Nucleus accumbens (tissue), 56 donors: ENCODE results near the gene VPS37D.
"Not testable (repeated sequence)": the region's sequence is repeated elsewhere in the genome, so short reads cannot be mapped to it uniquely, and the experiment has no call there.

Experiments used
- DNase-seq, 56 donors: peaks; one replicate each; lab custom pipeline; 2025; lab: John Stamatoyannopoulos, UW

Gene VPS37D

DNA sequence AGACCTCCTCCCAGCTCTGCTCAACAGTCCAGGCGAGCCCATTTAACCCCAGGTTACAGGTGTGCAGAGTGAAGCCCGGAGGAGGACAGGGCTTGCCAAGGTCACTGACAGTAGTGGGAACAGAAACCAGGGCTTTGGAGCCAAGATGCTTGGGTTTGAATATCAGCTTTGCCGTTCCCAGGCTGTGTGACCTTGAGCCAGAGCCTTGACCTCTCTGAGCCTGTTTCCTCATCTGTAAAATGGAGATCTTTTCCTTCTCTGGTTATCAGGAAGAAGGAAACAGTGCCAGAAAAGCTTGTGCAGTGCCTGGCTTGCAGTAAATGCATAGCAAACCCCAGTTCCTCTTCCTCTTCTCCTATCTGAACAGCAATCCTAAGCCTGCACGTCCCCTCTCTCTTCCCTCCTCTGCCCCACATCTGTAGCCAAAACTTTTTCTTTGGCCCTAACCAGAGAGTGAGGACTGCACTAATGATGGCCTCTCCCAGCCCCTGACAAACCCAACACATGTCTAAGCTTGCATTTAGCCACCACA, 21.9 kb upstream of the VPS37D start:
- no peak for DNase-seq

DNA sequence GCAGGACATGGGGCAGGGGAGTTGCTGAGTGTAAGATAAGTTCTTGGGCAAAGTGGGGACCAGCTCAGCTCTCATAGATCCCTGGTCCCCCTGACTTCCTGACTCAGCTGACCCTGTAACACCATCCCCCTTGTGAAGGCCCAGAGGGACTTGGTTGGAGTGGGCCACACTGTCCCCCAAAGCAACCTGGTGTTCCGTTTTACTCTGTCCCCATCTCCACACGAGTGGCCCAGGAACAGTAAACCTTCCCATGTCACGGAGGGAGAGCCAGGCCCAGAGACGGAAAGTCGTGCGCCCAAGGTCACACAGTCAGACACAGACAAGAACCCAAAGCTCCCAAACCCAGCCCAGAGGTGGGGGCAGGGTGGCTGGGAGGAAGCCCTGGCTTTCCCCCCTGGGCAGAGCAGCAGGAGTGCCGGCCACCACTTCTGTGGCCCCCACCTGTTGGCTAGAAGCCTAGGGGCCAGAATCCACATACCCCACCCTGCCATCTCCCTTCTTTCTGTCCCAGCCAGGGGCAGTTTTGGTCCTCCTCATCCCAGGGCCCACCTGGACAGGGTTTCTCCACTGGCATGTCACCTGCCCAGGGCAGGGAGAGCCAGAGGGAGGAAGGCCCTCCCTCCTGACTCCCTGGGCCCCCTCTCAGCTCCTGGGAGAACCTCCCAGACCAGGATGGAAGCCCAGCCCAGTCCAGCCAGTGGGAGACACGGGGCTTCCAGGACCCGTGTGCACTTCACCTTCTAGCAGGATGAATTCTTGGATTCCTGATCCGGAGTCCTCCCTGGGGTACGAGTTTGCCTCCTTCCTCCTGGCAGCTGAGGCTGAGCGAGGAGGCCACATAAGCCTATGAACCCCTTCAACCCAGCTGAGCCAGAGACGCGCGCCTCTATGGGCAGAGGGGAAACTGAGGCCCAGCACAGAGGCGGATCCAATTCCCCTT, 20.6 kb upstream of the VPS37D start:
- DNase-seq = no peak

DNA sequence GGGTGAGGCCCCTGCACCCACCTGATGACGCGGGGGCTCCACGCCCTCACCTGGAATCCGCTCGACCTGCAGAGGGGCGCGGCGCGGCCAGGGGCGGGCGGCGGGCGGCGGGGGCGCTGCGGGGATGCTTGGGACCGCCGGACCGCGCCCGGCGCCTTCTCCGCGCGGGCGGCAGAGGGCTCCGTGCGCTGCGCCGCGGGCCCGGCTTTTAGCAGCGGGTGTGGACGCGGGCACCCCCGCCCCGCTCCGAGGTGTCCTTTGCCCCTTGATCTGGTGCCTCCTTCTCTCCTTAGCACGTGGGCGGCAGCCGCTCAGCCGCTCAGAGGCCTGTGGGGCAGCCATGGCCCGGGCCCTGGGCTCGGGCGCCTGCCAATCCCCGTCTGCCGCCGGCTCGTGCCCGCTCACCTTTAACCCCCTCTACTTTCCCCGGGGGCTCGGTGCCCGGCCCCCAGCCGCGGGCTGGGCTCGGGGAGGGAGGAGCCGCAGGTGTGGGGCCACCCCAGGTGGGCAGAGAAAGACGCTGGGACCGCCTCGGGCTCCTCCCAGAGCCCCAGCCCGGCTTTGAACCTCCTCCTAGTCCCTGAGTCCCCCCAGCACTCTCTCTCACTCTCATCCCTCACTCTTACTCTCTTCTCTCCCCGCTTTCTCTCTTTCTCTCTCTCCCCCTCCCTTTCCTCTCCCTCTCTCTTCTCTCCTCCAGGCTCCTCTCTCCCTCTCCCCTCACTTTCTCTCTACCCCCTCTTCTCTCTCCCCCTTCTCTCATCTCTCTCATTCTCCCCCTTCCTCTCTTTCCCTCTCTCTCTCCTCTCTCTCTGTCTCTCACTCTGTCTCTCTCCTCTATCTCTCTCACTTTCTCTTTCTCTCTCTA, 19.7 kb upstream of the VPS37D start:
- peak in 2 of 56 donors; percentile 15 to 70 for DNase-seq

DNA sequence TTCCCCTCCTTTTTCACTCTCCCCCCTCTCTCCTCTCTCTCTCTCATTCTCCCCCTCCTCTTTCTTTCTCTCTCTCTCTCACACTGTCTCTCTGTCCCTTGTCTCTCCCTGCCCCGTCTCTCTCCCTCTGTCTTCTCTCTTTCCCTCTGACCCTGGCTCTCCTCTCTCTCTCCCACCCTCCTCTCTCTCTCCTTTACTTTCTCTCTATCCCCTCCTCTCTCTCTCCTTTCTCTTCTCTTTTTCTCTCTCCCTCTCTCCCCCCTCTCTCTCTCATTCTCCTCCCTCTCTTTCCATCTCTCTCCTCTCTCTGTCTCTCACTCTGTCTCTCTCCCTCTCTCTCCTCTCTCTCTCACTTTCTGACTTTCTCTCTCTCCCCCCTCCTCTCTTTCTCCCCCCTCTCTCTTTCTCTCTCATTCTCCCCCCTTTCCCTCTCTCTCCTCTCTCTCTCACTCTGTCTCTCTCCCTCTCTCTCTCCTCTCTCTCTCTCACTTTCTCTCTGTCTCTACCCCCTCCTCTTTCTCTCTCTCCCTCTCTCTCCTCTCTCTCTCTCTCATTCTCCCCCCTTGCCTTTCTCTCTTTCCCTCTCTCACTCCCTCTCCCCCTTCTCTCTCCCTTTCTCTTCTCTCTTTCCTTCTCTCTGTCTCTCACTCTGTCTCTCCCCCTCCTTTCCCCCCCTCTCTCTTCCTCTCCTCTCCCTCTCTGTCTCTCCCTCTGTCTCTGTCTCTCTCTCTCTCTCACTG, 18.9 kb upstream of the VPS37D start:
- no peak for DNase-seq

DNA sequence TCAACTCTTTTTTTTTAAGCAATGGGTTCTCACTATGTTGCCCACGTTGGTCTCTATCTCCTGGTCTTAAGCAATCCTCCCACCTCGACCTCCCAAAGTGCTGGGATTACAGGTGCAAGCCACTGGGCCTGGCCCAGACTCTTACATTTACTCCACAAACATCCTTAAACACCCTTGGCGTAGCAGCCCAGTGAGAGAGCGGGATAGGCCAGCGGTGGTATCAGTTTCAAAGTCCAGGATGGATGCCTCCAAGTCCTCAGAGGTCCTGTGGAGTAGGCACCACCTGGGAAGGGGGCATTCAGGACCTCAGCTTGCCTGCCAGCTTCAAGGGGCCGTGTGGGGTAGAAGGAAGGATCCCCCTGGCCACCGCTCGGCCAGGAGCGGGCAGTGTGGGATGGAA, 18.1 kb upstream of the VPS37D start:
- DNase-seq = no peak

DNA sequence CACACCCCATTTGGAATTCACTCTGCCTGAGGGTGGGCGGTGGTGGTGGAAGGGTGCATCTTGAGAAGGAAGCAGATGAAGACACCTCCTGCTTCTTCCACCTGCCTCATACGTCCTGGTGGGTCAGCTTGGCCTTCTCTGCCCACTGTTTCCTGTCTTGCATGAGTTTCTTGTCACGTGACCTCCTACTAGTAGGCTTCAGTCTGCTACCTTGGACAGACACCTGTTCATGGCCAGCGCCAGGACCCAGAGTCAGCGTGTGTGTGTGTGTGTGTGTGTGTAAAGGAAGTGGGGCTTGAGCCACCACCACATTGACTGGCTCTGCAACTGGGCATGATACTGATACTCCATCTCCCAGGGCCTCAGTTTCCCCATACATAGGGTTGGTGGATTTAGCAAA, 17.1 kb upstream of the VPS37D start:
- no peak for DNase-seq

DNA sequence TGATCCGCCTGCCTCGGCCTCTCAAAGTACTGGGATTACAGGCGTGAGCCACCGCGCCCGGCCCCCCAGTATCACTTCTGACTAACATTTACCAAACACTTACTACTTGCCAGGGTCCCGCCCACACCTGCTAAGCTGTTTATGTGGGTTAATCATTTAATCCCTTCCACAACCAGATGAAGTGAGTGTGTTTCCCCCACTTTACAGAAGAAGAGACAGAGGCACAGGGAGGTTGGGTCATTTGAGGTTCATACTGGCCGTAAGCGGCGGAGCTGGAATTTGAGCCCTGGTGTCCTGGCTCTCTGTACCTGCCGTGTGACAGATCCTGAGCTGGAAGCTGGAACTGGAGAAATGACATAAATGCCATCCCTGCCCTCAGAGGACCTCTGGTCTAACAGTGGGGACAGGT, 15.1 kb upstream of the VPS37D start:
- DNase-seq = no peak

DNA sequence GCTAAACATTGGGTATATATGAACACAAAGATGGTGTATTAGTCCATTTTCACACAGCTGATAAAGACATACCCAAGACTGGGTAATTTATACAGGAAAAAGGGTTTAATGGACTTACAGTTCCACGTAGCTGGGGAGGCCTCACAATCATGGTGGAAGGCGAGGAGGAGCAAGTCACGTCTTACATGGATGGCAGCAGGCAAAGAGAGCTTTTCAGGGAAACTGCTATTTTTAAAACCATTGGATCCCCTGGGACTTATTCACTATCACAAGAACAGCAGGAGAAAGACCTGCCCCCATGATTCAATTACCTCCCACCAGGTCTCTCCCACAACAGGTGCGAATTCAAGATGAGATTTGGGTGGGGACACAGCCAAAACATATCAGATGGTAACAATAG, 12.3 kb upstream of the VPS37D start:
- DNase-seq = not testable (repeated sequence)

DNA sequence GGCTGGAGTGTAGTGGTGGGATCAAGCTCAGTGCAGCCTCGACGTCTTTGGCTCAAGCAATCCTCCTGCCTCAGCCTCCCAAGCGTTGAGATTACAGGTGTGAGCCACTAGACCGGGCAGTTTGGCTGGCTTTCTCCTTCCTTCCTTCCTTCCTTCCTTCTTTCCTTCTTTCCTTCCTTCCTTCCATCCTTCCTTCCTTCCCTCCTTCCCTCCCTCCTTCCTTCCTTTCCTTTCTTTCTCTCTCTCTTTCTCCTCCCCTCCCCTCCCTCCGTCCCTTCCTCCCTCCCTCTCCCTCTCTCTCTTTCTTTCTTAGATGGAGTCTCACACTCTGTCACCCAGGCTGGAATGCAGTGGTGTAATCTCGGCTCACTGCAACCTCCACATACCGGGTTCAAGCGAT, 7.6 kb upstream of the VPS37D start:
- DNase-seq = no peak

DNA sequence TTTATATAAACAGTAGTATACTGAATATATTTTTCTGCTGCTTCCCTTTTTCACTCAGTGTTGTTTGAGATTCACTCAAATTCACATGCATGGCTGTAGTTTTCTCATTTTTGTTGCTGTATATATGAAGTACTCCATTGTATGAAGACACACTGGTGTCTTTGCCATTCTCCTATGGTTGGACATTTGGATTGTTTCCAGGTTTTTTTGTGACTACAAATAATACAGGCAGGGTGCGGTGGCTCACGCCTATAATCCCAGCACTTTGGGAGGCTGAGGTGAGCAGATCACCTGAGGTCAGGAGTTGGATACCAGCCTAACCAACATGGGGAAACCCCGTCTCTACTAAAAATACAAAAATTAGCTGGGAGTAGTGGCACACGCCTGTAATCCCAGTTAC, 7.0 kb upstream of the VPS37D start:
- DNase-seq = not testable (repeated sequence)

DNA sequence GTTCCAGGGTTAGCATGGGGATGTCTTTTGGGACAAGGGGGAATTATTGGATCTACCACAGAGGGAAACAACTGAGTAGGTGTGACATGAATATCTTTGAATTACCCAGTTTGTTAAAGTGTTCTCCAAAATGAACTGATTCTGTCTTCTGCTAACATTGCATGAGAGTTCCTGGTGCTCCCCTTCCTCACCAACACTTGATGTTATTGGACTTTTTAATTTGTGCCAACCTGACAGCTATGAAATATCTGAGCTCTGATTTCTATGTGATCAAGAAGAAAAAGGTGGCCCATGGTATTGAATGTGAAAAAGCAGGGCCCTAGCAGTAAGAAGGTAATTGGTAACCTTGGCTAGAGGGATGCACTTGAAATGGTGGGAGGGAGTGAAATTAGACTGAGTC, 4.6 kb upstream of the VPS37D start:
- no peak for DNase-seq

DNA sequence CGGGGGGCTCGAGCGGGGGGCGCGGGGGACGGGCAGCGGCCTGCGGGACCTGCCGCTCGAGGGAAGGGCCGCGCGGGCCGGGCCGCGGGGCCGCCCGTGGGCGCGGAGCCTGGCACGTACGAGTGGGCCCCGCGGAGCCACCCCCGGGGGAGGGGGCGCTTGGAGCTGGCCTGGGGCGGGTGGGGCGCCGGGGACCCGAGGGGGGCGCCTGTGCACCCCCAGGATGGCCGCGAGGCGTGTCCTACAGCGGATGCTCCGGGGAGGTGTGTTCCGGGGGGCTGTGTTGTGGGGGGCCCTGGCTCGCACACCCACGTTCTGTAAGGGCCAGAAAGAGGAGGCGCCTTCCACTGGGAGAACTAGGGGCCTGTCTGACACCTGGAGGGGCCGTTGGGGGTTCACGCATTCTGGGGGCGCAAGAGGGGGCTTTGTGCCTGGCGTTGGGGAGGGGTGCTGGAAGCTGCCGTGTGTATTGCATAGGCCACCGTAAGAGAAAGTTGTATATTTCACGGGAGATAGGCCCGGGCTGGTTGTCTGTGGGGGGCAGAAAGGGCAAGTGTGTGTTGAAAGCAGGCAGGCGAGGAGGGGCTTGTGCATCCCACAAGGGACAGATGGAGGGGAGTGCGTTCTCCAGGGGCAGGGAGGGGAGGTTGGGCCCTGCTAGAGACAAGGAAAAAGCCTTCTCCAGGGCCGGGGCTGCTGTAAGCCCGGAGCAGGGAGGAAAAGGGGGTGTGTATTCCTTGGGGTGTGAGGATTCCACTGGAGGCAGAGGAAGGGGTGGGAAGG, 663 bp downstream of the VPS37D start:
- DNase-seq = peak in 10 of 56 donors; percentile 3 to 36 (median 16)

DNA sequence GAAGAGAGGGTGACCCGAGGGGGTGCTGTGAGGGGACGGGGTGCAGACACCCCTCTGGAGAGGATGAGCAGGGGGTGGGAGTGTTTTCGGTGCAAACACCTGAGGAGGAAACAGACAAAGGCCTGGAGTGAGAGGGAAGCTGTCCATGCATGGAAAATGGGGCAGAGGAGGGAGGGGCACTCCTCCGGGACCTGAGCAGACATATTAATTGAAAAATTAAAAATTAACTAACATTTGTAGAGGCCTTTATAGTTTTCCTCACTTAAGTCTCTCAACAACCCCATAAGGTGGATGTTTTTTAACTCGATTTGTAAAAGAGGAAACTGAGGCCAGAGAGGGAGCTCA, 1.2 kb downstream of the VPS37D start:
- no peak for DNase-seq

DNA sequence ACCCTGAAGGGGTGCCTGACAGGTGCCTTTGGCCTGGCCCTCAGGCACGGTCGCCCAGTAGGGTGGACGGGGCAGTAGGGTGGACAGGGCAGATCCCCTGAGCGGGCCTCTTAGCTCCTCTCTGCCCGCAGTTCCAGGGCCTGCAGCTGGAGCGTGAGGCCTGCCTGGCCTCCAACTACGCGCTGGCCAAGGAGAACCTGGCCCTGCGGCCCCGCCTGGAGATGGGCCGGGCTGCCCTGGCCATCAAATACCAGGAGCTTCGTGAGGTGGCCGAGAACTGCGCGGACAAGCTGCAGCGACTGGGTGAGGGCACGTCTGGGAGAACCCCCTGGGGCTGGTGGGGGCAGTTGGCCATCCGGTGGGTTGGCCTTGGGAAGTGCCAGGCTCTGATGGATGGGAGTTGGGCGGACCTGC, 1.7 kb downstream of the VPS37D start:
- no peak for DNase-seq

DNA sequence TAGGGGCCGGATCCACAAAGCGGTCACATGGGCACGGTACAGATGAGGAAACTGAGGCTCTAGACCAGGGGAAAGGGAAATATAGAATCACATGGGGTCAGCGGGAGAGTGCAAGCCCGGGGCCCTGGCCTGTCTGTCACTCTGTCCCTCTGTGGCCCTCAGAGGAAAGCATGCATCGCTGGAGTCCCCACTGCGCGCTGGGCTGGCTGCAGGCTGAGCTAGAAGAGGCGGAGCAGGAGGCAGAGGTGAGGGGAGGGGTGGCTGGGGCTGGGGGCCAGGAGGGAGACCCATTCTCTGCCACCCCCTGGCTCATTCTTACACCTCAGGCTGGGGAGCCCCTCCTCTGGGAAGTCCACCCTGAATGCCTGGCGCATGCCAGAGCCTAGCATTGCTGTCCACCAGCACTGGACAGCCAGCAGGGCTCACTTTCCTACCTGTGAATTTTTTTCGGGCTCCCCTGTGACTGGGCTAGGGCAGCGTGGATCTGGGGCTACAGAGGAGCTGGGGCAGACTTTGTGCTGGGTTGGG, 2.3 kb downstream of the VPS37D start:
- no peak for DNase-seq

DNA sequence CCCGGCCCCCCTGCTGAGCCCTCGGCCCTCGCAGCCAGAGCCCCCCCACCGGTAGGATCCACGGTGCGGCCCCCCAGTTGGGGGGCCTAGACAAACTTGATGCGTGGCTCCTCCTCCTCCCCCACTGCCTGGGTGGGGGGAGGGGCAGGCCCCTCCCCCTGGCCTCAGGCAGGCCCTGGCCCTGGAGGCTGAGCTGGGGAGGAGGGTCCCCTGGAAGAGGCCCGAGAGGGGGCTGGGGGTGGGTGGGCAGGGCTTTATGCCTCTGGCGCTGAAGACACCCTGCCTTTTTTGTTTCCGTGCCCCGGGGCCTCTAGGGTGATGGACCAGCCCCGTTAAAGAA, 3.7 kb downstream of the VPS37D start:
- no peak for DNase-seq

DNA sequence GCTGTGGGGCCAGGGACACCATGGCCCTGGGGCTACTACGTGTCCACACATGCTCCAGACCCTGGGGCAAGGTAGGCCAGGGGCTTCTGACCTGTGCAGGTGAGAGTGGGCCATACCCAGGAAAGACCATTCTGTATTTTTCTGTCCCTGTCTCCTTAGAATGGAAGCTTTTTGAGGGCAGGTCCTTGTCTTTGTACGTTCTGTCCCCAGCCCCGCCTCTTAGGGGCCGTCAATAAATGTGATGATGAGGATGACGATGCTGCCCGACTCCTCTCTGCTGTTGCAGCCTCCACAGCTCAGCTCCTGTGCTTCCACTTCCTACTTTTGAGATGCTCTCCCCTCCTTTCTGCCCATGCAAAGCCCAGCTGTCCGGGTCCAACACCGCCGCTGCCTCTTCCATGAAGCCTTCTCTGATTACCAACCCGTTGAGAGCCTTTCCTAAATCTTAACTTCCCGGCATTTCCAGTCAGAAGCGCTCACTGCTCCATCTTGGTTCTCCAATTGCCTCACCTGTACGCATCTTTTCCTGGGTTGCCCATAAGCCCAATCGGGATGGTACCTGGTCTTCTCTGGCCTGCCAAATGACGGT, 4.3 kb downstream of the VPS37D start:
- no peak for DNase-seq

DNA sequence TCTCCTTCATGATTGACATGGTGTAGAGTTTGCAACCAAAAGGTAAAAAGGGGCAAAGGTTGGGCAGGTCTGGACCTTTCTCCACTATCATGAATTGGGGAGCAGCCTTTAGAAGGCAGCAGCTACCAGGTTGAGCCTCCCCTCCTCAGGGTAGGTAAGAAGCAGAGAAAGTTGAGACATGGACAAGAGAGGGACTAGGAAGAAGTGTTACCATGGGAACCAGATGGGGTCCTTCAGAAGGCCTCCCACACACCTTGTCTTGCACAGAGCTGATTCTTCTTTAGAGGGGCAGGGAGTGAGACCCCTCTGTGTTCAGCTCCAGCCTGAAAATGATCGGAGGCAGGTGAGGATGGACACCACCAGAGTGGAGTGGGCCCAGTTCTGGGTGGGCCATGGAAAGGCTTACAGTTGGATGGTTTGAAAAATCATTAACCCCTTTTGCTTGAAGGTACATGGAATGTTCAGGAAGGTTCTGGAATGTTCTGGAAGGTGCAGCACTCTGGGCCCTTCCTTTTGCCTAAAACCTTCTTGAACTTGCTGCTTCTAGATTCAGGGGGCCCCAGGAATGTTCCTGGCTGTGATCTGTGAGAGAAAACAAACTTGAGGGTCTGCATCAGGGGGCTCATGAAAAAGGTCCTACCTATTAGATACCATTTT, 7.0 kb downstream of the VPS37D start:
- DNase-seq = no peak

DNA sequence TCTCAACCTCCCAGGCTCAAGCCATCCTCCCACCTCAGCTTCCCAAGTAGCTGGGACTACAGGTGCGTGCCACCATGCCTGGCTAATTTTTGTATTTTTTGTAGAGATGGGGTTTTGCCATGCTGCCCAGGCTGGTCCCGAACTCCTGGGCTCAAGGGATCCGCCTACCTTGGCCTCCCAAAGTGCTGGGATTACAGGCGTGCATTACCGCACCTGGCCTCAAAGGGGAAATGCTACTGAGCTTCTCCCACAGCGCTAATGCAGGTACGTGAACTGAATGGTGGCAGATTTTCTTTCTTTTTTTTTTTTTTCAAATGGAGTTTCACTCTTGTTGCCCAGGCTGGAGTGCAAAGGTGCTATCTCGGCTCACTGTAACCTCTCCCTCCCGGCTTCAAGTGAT, 8.4 kb downstream of the VPS37D start:
- not testable (repeated sequence) for DNase-seq
